ENCODE data around the gene APOBEC4. TPM values are rescaled to one million over a fixed set of nuclear protein-coding genes. Genes with fewer than 3 reads are reported as not detected.

APOBEC4 gene
- total and polyA plus RNA-seq, 7 experiments from 2014 or later = 0.19 TPM; not detected in 6

DNA sequence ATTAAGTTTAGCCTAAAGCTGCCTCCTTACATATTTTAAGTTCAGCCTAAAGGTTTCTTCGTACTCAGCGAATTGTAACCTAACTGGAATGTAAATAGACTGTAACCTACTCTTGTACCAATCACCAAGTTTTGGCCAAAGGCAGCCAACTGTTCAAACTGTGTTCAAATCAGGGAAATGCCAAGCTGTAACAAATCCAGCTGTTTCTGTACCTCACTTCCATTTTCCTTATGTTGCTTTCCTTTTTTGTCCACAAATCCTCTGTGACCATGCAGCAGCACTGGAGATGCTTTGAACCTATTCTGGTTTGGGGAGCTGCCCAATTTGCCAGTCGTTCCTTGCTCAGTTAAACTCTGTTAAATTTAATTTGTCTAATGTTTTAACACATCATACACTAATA is 3.2 kb upstream of the APOBEC4 start:
- Histone ChIP-seq H3K36me3 (ENCODE audit: control insufficient read depth in 2 of 3, insufficient read depth in 3 of 3, low read length in 3 of 3) (no peaks in the 10 kb centered on the region), H3K27me3 (ENCODE audit: control insufficient read depth in 2 of 2, insufficient read depth in 2 of 2, low read length in 2 of 2) (no peaks in the 10 kb centered on the region), H3K4me1 (ENCODE audit: control insufficient read depth in 2 of 2, insufficient read depth in 2 of 2, low read length in 2 of 2) (peaks cover 16 to 34% of the 10 kb centered on the region in 2 donors), H3K27ac (ENCODE audit: low read depth, low read length) (no peak overlapping the region), H3K9me3 (ENCODE audit: control insufficient read depth in 2 of 3, low read length in 3 of 3) (no peaks in the 10 kb centered on the region), H3K4me3 (ENCODE audit: low read length) (no peak overlapping the region)
- Mint-ChIP-seq H3K9me3 (no peaks in the 10 kb centered on the region), H3K4me3 (no peak overlapping the region), H3K36me3 (peaks cover 0 to 3% (median 1%) of the 10 kb centered on the region in 5 donors), H3K4me1 (peaks cover 18 to 43% (median 32%) of the 10 kb centered on the region in 7 donors), H3K27ac (no peak overlapping the region), H3K27me3 (peaks cover 0 to 9% (median 0%) of the 10 kb centered on the region in 5 donors)
- ChIA-PET POLR2A (interaction anchor here (1.5 kb wide), 1 partner anchor 259 kb away, joined by 6 read pairs; no protein-coding TSS in a partner anchor), CTCF (interaction anchor here (0.6 to 6.1 kb wide), 9 partner anchors 9 to 317 kb away, joined by 3 to 130 read pairs (median 7); no protein-coding TSS in a partner anchor)
- no peak for ATAC-seq
- intact Hi-C loops (cut with micrococcal nuclease) = loop anchor here (5.0 to 10.0 kb wide), 2 partner anchors 151 to 1038 kb away; partner anchors contain the start of gene RGL1 (in 1 of the 2)
- no peak for DNase-seq

- Histone ChIP-seq H3K27me3 (ENCODE audit: control insufficient read depth in 2 of 2, insufficient read depth in 2 of 2, low read length in 2 of 2) (no peaks in the 10 kb centered on the region), H3K9me3 (ENCODE audit: control insufficient read depth in 2 of 3, low read length in 3 of 3) (no peaks in the 10 kb centered on the region), H3K4me3 (ENCODE audit: low read length) (no peak overlapping the region), H3K36me3 (ENCODE audit: control insufficient read depth in 2 of 3, insufficient read depth in 3 of 3, low read length in 3 of 3) (no peaks in the 10 kb centered on the region), H3K27ac (ENCODE audit: low read depth, low read length) (no peak overlapping the region), H3K4me1 (ENCODE audit: control insufficient read depth in 2 of 2, insufficient read depth in 2 of 2, low read length in 2 of 2) (peaks cover 18 to 34% of the 10 kb centered on the region in 2 donors)
- H3K4me3 Mint-ChIP-seq = no peak overlapping the region
- ChIA-PET POLR2A (interaction anchor here (1.5 kb wide), 1 partner anchor 260 kb away, joined by 6 read pairs; no protein-coding TSS in a partner anchor), CTCF (interaction anchor here (0.5 to 6.1 kb wide), 19 partner anchors 10 to 555 kb away, joined by 3 to 130 read pairs (median 6); no protein-coding TSS in a partner anchor)
- H3K27ac Mint-ChIP-seq = peak overlapping the region in 3 of 9 donors; percentile 4 to 60 (median 19)
- no peaks in the 10 kb centered on the region for H3K9me3 Mint-ChIP-seq
- peaks cover 0 to 5% (median 0%) of the 10 kb centered on the region in 5 donors for H3K27me3 Mint-ChIP-seq
- intact Hi-C loops (cut with micrococcal nuclease) = loop anchor here (1.0 to 10.0 kb wide), 7 partner anchors 22 to 1039 kb away; partner anchors contain the start of gene RGL1 (in 1 of the 2)
- peak; percentile 88 for ATAC-seq
- DNase-seq = peak; percentile 43 to 74 (median 65)
- peaks cover 22 to 48% (median 36%) of the 10 kb centered on the region in 7 donors for H3K4me1 Mint-ChIP-seq
- peaks cover 0 to 3% (median 1%) of the 10 kb centered on the region in 5 donors for H3K36me3 Mint-ChIP-seq
These were observed 2.5 kb upstream of the APOBEC4 start for GRCh38 chr1:183655562-183656075.

GRCh38 chr1:183654706-183655105 is 1.6 kb upstream of the APOBEC4 start:
- H3K36me3 ChIP-seq (ENCODE audit: control insufficient read depth in 2 of 3, insufficient read depth in 3 of 3, low read length in 3 of 3) = no peaks in the 10 kb centered on the region
- peaks cover 18 to 34% of the 10 kb centered on the region in 2 donors for H3K4me1 ChIP-seq (ENCODE audit: control insufficient read depth in 2 of 2, insufficient read depth in 2 of 2, low read length in 2 of 2)
- Mint-ChIP-seq H3K9me3 (no peaks in the 10 kb centered on the region), H3K27me3 (no peaks in the 10 kb centered on the region), H3K27ac (peak overlapping the region in 1 of 9 donors; percentile 93), H3K4me1 (peaks cover 22 to 48% (median 36%) of the 10 kb centered on the region in 7 donors), H3K36me3 (peaks cover 0 to 3% (median 1%) of the 10 kb centered on the region in 5 donors), H3K4me3 (no peak overlapping the region)
- ChIA-PET POLR2A (no interaction called here), CTCF (interaction anchor here (0.6 to 6.1 kb wide), 14 partner anchors 9 to 265 kb away, joined by 3 to 130 read pairs (median 4); no protein-coding TSS in a partner anchor)
- no peak overlapping the region for H3K27ac ChIP-seq (ENCODE audit: low read depth, low read length)
- no peaks in the 10 kb centered on the region for H3K9me3 ChIP-seq (ENCODE audit: control insufficient read depth in 2 of 3, low read length in 3 of 3)
- no peak overlapping the region for H3K4me3 ChIP-seq (ENCODE audit: low read length)
- intact Hi-C loops (cut with micrococcal nuclease) = loop anchor here (1.0 to 10.0 kb wide), 9 partner anchors 21 to 1040 kb away; partner anchors contain the start of genes COLGALT2 (in 1 of the 2), RGL1 (in 1 of the 2) and TSEN15 (in 1 of the 2)
- DNase-seq (no peak), ATAC-seq (no peak)
- no peaks in the 10 kb centered on the region for H3K27me3 ChIP-seq (ENCODE audit: control insufficient read depth in 2 of 2, insufficient read depth in 2 of 2, low read length in 2 of 2)

GRCh38 chr1:183653876-183654451 is 848 bp upstream of the APOBEC4 start:
- Histone ChIP-seq H3K9me3 (ENCODE audit: control insufficient read depth in 2 of 3, low read length in 3 of 3) (no peaks in the 10 kb centered on the region), H3K36me3 (ENCODE audit: control insufficient read depth in 2 of 3, insufficient read depth in 3 of 3, low read length in 3 of 3) (no peaks in the 10 kb centered on the region), H3K27ac (ENCODE audit: low read depth, low read length) (no peak overlapping the region), H3K27me3 (ENCODE audit: control insufficient read depth in 2 of 2, insufficient read depth in 2 of 2, low read length in 2 of 2) (no peaks in the 10 kb centered on the region), H3K4me3 (ENCODE audit: low read length) (no peak overlapping the region), H3K4me1 (ENCODE audit: control insufficient read depth in 2 of 2, insufficient read depth in 2 of 2, low read length in 2 of 2) (peaks cover 18 to 34% of the 10 kb centered on the region in 2 donors)
- peak overlapping the region; percentile 24 to 93 (median 87) for H3K27ac Mint-ChIP-seq
- CTCF ChIA-PET = interaction anchor here (0.7 to 6.1 kb wide), 12 partner anchors 8 to 488 kb away, joined by 3 to 130 read pairs (median 4); no protein-coding TSS in a partner anchor
- no peaks in the 10 kb centered on the region for H3K9me3 Mint-ChIP-seq
- POLR2A ChIA-PET = no interaction called here
- peaks cover 22 to 48% (median 36%) of the 10 kb centered on the region in 7 donors for H3K4me1 Mint-ChIP-seq
- H3K36me3 Mint-ChIP-seq = no peaks in the 10 kb centered on the region
- peak overlapping the region in 3 of 10 donors; percentile 20 to 55 (median 48) for H3K4me3 Mint-ChIP-seq
- intact Hi-C loops (cut with micrococcal nuclease) = loop anchor here (5.0 to 10.0 kb wide), 3 partner anchors 383 to 1041 kb away; partner anchors contain the start of genes COLGALT2 (in 1 of the 2) and TSEN15 (in 1 of the 2)
- DNase-seq = no peak
- ATAC-seq = no peak
- no peaks in the 10 kb centered on the region for H3K27me3 Mint-ChIP-seq

DNA sequence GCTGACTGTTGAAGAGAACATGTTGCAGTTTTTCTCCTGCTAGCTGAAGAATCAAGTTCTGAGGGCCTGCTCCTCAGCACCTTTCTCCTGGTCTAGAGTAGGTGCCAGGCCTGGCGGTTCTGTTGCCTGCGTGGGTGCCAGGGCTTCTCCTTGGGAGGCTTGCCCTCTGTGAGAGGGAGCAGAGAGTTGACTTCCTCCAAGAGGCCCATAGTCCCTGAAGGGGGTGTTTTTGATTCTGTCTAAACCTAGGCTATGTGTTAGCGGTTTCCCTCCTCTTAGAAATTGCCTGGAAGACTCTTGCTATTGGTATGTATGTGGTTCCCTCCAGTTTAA is 312 bp upstream of the APOBEC4 start:
- Histone ChIP-seq H3K4me3 (ENCODE audit: low read length) (no peak overlapping the region), H3K27me3 (ENCODE audit: control insufficient read depth in 2 of 2, insufficient read depth in 2 of 2, low read length in 2 of 2) (no peaks in the 10 kb centered on the region), H3K27ac (ENCODE audit: low read depth, low read length) (no peak overlapping the region), H3K36me3 (ENCODE audit: control insufficient read depth in 2 of 3, insufficient read depth in 3 of 3, low read length in 3 of 3) (no peaks in the 10 kb centered on the region), H3K9me3 (ENCODE audit: control insufficient read depth in 2 of 3, low read length in 3 of 3) (no peaks in the 10 kb centered on the region), H3K4me1 (ENCODE audit: control insufficient read depth in 2 of 2, insufficient read depth in 2 of 2, low read length in 2 of 2) (peaks cover 18 to 34% of the 10 kb centered on the region in 2 donors)
- H3K9me3 Mint-ChIP-seq = no peaks in the 10 kb centered on the region
- H3K27ac Mint-ChIP-seq = peak overlapping the region in 8 of 9 donors; percentile 24 to 93 (median 87)
- CTCF ChIA-PET = interaction anchor here (0.8 to 6.1 kb wide), 8 partner anchors 10 to 267 kb away, joined by 3 to 130 read pairs (median 4); no protein-coding TSS in a partner anchor
- POLR2A ChIA-PET = interaction anchor here (0.6 kb wide), 1 partner anchor 30 kb away, joined by 3 read pairs; no protein-coding TSS in a partner anchor
- intact Hi-C loops (cut with micrococcal nuclease) = loop anchor here (5.0 to 10.0 kb wide), 3 partner anchors 384 to 1041 kb away; partner anchors contain the start of genes COLGALT2 (in 1 of the 2) and TSEN15 (in 1 of the 2)
- peak overlapping the region in 3 of 10 donors; percentile 20 to 55 (median 32) for H3K4me3 Mint-ChIP-seq
- H3K27me3 Mint-ChIP-seq = no peaks in the 10 kb centered on the region
- DNase-seq (no peak), ATAC-seq (no peak)
- no peaks in the 10 kb centered on the region for H3K36me3 Mint-ChIP-seq
- peaks cover 22 to 48% (median 36%) of the 10 kb centered on the region in 7 donors for H3K4me1 Mint-ChIP-seq

DNA sequence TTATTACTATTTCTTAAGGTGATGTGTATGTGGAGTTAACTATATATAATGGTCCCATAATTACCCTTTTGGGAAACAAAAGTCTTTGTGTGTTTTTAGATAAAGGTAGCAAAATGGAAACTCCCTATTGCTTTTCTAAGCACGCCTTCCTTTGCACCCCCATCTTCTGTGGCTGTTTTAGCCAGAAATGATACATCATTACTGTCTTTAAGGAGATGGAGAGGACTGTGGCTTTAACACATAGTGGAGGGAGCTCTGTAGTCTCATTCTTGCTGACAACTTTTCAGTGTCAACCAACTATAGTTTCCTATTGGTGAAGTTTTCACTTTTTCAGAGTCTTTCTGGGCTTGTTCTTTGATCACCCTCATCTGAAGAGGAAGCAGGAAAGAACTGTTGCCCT is 1.0 kb downstream of the APOBEC4 start:
- Mint-ChIP-seq H3K36me3 (no peaks in the 10 kb centered on the region), H3K9me3 (no peaks in the 10 kb centered on the region), H3K27ac (peak overlapping the region; percentile 87 to 93 (median 90)), H3K4me3 (peak overlapping the region in 8 of 10 donors; percentile 21 to 75 (median 55)), H3K4me1 (peaks cover 22 to 48% (median 36%) of the 10 kb centered on the region in 7 donors), H3K27me3 (no peaks in the 10 kb centered on the region)
- Histone ChIP-seq H3K4me1 (ENCODE audit: control insufficient read depth in 2 of 2, insufficient read depth in 2 of 2, low read length in 2 of 2) (peaks cover 18 to 34% of the 10 kb centered on the region in 2 donors), H3K4me3 (ENCODE audit: low read length) (no peak overlapping the region), H3K27ac (ENCODE audit: low read depth, low read length) (peak overlapping the region; percentile 58), H3K27me3 (ENCODE audit: control insufficient read depth in 2 of 2, insufficient read depth in 2 of 2, low read length in 2 of 2) (no peaks in the 10 kb centered on the region), H3K9me3 (ENCODE audit: control insufficient read depth in 2 of 3, low read length in 3 of 3) (no peaks in the 10 kb centered on the region), H3K36me3 (ENCODE audit: control insufficient read depth in 2 of 3, insufficient read depth in 3 of 3, low read length in 3 of 3) (no peaks in the 10 kb centered on the region)
- peak in 5 of 9 donors; percentile 13 to 28 (median 21) for DNase-seq
- ATAC-seq = peak; percentile 68
- ChIA-PET CTCF (interaction anchor here (1.7 to 6.1 kb wide), 2 partner anchors 32 to 264 kb away, joined by 5 to 130 read pairs; no protein-coding TSS in a partner anchor), POLR2A (interaction anchor here (0.5 kb wide), 1 partner anchor 1495 kb away, joined by 3 read pairs; no protein-coding TSS in a partner anchor)
- intact Hi-C loops (cut with micrococcal nuclease) = loop anchor here (1.0 to 10.0 kb wide), 4 partner anchors 16 to 1043 kb away; partner anchors contain the start of genes COLGALT2 (in 1 of the 2) and TSEN15 (in 1 of the 2)

Data from naive thymus-derived CD4-positive, alpha-beta T cell (primary cell).